ENCODE measurements around the gene LRRC46. TPM values are rescaled to one million over a fixed set of nuclear protein-coding genes. Genes with fewer than 3 reads are reported as not detected.
A peak's percentile ranks its signal among the peaks of the same experiment; 100 is the strongest.

Gene LRRC46
- total and polyA plus RNA-seq, 2 of the 13 experiments (the other 11 are each of a cell fraction or from before 2014, with no cell fraction given), result 0.09 TPM

DNA sequence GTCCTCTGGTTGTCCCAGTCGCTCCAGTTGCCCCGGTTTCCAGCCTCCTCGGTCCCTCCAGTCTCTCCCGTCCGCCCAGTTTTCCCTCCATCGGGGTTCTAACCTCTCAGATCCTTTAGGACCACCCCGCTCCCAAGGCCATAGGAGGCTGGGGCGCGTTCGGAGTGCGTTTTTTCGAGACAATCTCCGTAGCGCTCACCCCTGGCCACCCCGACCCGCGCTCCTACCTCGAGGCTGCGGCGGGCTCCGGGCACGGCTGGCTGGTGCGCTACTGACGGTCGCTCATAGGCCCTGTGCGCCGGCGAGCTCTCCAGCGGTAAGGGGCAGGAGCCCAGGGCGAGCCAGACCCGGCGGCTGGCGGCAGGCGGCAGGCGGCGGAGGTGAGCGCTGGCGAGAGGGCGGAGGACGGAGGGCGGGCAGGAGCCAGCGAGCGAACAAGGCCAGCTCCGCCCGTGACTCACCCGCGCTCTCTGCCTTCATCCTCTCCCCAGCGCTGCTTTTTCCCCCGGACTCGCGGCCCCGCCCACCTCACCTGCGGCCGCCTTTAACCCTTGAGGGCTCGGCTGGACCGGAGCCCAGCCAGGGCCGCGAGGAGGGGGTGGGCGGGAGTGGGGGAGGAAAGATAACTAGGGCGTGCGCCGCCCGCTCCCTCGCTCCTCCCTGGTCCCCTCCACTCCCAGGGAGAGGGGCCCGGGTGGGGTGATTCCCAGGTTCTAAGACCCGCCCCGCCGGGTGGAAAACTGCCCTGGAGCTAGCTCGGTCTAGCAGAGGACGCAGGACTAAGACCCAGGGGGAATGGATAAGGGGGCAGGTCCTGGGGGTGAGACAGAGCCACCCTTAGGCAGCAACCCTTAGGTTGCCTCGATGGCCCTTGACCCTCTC lies 19.5 kb downstream of the LRRC46 start, which contains the start of gene SP6 (continued):
- TF ChIP-seq ZNF850 (CRISPR knock-in tag; conservative IDR thresholded peaks at IDR 0.05) (peak; percentile 79; the same call in 1 of the 2 replicates), ELF1 (CRISPR knock-in tag; IDR thresholded peaks at IDR 0.05) (no peak), ZNF766 (CRISPR knock-in tag; IDR thresholded peaks at IDR 0.05; ENCODE audit: borderline replicate concordance) (no peak), TBL1XR1 (IDR thresholded peaks at IDR 0.05; ENCODE audit: borderline replicate concordance, low read length, partially characterized antibody) (no peak), ZNF772 (CRISPR knock-in tag; IDR thresholded peaks at IDR 0.05) (peak; percentile 58; the same call in 1 of the 2 replicates), ZBTB2 (CRISPR knock-in tag; IDR thresholded peaks at IDR 0.05; ENCODE audit: low read depth) (0 out of 2 replicates have a peak, but pooled peaks have one; percentile 19), NFYC (CRISPR knock-in tag; IDR thresholded peaks at IDR 0.05) (peak; percentile 33; the same call in 1 of the 2 replicates), ZNF75D (CRISPR knock-in tag; IDR thresholded peaks at IDR 0.05; ENCODE audit: borderline replicate concordance) (no peak), HNRNPLL (IDR thresholded peaks at IDR 0.05; ENCODE audit: low read depth, low read length, poor library complexity, severe bottlenecking) (peak; percentile 97), POGZ (CRISPR knock-in tag; IDR thresholded peaks at IDR 0.05) (0 out of 2 replicates have a peak, but pooled peaks have one; percentile 10), KDM1A (CRISPR knock-in tag; IDR thresholded peaks at IDR 0.05) (no peak), GABPB1 (CRISPR knock-in tag; IDR thresholded peaks at IDR 0.05) (peak; percentile 83), RCOR2 (CRISPR knock-in tag; IDR thresholded peaks at IDR 0.05) (no peak), ZNF225 (CRISPR knock-in tag; IDR thresholded peaks at IDR 0.05) (peak; percentile 71; the same call in 1 of the 2 replicates), HOMEZ (CRISPR knock-in tag; IDR thresholded peaks at IDR 0.05; ENCODE audit: low read depth) (no peak), KDM6A (CRISPR knock-in tag; IDR thresholded peaks at IDR 0.05; ENCODE audit: low read depth) (no peak), EHMT2 (IDR thresholded peaks at IDR 0.05; ENCODE audit: borderline replicate concordance, low read depth, low read length) (no peak), ZFP41 (CRISPR knock-in tag; IDR thresholded peaks at IDR 0.05; ENCODE audit: borderline replicate concordance) (no peak), ZNF770 (CRISPR knock-in tag; IDR thresholded peaks at IDR 0.05) (no peak)
- TF ChIP-seq, protein P1, sequence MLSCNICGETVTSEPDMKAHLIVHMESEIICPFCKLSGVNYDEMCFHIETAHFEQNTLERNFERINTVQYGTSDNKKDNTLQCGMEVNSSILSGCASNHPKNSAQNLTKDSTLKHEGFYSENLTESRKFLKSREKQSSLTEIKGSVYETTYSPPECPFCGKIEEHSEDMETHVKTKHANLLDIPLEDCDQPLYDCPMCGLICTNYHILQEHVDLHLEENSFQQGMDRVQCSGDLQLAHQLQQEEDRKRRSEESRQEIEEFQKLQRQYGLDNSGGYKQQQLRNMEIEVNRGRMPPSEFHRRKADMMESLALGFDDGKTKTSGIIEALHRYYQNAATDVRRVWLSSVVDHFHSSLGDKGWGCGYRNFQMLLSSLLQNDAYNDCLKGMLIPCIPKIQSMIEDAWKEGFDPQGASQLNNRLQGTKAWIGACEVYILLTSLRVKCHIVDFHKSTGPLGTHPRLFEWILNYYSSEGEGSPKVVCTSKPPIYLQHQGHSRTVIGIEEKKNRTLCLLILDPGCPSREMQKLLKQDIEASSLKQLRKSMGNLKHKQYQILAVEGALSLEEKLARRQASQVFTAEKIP (CRISPR knock-in tag; IDR thresholded peaks at IDR 0.05; ENCODE audit: borderline replicate concordance), result no peak
- TF ChIP-seq, protein P2, sequence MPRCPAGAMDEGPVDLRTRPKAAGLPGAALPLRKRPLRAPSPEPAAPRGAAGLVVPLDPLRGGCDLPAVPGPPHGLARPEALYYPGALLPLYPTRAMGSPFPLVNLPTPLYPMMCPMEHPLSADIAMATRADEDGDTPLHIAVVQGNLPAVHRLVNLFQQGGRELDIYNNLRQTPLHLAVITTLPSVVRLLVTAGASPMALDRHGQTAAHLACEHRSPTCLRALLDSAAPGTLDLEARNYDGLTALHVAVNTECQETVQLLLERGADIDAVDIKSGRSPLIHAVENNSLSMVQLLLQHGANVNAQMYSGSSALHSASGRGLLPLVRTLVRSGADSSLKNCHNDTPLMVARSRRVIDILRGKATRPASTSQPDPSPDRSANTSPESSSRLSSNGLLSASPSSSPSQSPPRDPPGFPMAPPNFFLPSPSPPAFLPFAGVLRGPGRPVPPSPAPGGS (CRISPR knock-in tag; IDR thresholded peaks at IDR 0.05), result no peak

Measured in HepG2 (cell line).